Omental fat pad (tissue), 4 donors: ENCODE measurements around the gene NKD2. TPM values are rescaled to one million over a fixed set of nuclear protein-coding genes. Genes with fewer than 3 reads are reported as not detected.

ENCODE experiments used
- ATAC-seq: fragments of 150-250 bp; one replicate; pipeline ENCODE4 v1.9.1; 2016; ENCODE audit warnings: mild to moderate bottlenecking, moderate library complexity; ENCODE audit not compliant: low FRiP score
- DNase-seq: peaks from one replicate; pipeline ENCODE4 v3.0.0-alpha.2; 2019; ENCODE audit warnings: low spot score
- CTCF ChIP-seq, 3 donors: fragments of 450-650 bp; IDR thresholded peaks; one replicate each; pipeline ENCODE4 v1.5.1; 2016 to 2017; ENCODE audit warnings: antibody characterized with exemption in 3 of 3, mild to moderate bottlenecking in 3 of 3, moderate library complexity in 2 of 3
- total RNA-seq, 4 donors: library from RNA; depleted of rRNA; stranded (reverse); fragments of >200 nt; gene quantifications; one replicate each; pipeline ENCODE4 v1.1.0, GENCODE V29; 2016

The NKD2 gene
- total RNA-seq, 4 donors from 2014 or later = 1.1 to 7.1 (median 1.8) TPM

GRCh38 chr5:987761-988160 lies 20.8 kb upstream of the NKD2 start:
- no peak for ATAC-seq
- TF ChIP-seq CTCF (IDR thresholded peaks at IDR 0.05) = no peak
- no peak for DNase-seq

DNA sequence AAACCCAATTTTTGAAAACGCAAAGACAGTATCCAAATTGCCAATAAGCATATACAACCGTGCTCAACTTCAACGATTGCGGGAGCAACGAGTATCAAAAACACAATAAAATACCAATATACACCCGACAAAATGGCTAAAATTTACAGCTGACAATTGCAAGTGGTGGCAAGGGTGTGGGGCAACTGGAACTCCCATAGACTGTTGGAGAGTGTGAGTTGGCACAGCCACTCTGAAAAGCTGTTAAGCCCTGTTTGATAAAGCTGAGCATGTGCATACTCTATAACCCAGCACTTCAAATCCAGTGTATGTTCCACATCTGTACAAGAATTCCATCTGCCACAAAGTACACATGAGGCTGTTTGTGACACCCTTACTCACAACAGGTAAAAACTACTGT lies 20.3 kb upstream of the NKD2 start:
- DNase-seq (no peak), ATAC-seq (no peak)
- no peak for TF ChIP-seq CTCF (IDR thresholded peaks at IDR 0.05)

DNA sequence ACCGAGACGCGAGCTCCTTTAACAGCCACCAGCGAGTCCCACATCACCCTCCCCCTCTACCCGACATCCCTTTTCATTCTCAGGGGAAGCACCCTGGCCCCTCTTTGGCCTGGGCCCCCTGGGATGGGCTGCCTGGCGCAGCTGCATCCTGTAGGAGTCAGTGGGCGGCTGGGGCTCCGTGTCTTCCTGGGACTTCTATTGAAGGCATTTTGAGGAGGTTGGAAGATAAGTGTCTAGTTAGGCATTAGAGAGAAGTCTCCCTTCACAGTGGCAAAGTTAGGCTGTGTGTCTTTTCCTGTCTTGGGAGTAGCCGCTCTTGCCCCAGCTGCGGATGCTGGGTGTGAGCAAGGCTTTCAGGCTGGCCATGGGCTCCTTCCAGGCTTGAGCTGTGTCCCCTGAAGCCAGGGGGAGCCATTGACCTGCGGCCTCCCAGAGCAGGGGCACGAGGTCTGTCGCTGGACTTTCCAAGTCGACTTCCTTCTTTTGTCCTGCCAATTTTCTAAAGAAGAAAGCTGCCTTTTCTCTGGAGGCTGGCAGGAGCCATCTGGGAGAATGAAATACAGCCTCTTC lies 18.6 kb upstream of the NKD2 start:
- ATAC-seq (no peak), DNase-seq (no peak)
- no peak for TF ChIP-seq CTCF (IDR thresholded peaks at IDR 0.05)

DNA sequence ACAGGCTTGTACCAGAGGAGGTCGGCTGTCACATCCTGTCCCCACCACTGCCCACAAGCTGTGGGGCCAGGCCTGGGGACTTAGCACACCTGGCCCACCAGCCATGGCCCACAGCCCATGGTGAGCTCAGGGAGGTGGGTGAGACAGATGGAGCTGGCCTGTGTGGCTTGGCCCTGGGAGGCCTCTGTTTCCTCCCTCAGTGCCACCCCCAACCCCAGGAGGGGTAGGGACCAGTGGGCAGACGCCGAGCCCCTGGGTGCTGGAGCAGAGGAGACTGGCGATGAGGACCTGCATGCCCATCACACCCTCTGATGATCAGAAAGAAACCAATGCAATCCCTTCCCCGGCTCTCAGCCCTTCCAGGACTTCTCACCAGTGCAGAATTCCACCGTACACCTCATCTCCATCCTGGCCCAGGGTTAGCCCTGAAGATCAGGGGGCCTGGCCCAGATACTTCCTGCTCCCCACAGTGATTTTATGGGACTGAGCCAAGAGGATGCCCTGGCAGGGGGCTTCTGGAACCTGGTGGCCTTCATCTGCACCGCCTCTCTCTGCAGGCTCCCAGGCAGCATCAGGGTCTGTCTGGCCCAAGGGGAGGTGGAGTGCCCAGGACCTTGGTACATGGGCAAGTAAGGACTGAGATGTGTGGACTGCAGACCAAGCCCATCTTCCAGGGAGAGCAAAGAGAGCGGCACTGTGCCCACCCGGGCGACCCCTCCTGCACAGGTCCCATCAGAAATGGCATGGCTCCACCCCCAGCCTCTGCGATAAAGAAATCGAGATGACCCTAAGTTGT lies 16.9 kb upstream of the NKD2 start:
- ATAC-seq (no peak), DNase-seq (no peak)
- no peak for TF ChIP-seq CTCF (IDR thresholded peaks at IDR 0.05)

GRCh38 chr5:994272-994607 lies 14.4 kb upstream of the NKD2 start:
- DNase-seq (no peak), ATAC-seq (no peak)
- TF ChIP-seq CTCF (IDR thresholded peaks at IDR 0.05) = no peak

GRCh38 chr5:994821-995220 lies 13.8 kb upstream of the NKD2 start:
- ATAC-seq = no peak
- no peak for TF ChIP-seq CTCF (IDR thresholded peaks at IDR 0.05)
- no peak for DNase-seq

GRCh38 chr5:995318-995717 lies 13.3 kb upstream of the NKD2 start:
- TF ChIP-seq CTCF (IDR thresholded peaks at IDR 0.05) = no peak
- no peak for ATAC-seq
- no peak for DNase-seq
